Endothelial cell of umbilical vein (primary cell): ENCODE results near the gene UBE2D2. TPM values are rescaled to one million over a fixed set of nuclear protein-coding genes. Genes with fewer than 3 reads are reported as not detected.

Experiments used
- BruUV-seq: library from RNA; stranded (reverse); fragments of 400-500 nt; replicated peaks from 2 replicates; lab custom pipeline; 2021; lab: Mats Ljungman, UMichigan
- CTCF ChIA-PET: fragments of 300-600, 350-600 bp; sonication (Branson Sonifier 250); formaldehyde crosslinking; loops from one replicate; lab custom pipeline; 2021; ENCODE audit warnings: antibody characterized with exemption, inconsistent platforms; lab: Charles Lee
- POLR2A ChIA-PET: fragments of 300-600, 350-600 bp; sonication (Branson Sonifier 250); formaldehyde crosslinking; loops from one replicate; lab custom pipeline; 2021; ENCODE audit warnings: antibody characterized with exemption, inconsistent platforms; lab: Charles Lee
- DNase-seq: peaks from one replicate; pipeline ENCODE4 v3.0.0-alpha.2; 2011; ENCODE audit warnings: low read depth, low spot score
- FAIRE-seq: peaks from 2 replicates; lab custom pipeline; 2011; peaks lifted over from hg19 to GRCh38; lab: Jason Lieb, UNC
- H2AFZ ChIP-seq: 2 replicates; pipeline ENCODE4 v1.6.0; 2012; ENCODE audit warnings: low read depth, low read length, control low read depth, inconsistent platforms
- H3K27ac ChIP-seq: 2 replicates; pipeline ENCODE4 v1.5.1; 2011; ENCODE audit warnings: low read depth, mild to moderate bottlenecking, control low read depth, low read length, moderate library complexity; ENCODE audit not compliant: insufficient read depth
- H3K27me3 ChIP-seq, 2 experiments: 2 replicates each; pipeline versions ENCODE4 v1.6.0 to v1.6.1; 2011; ENCODE audit warnings: low read length in 2 of 2, mixed read lengths in 1 of 2; ENCODE audit not compliant: control insufficient read depth in 2 of 2, insufficient read depth in 2 of 2
- H3K36me3 ChIP-seq, 2 experiments: 2 replicates in 1 of 2; 3 replicates in 1 of 2; pipeline ENCODE4 v1.5.1; 2011; ENCODE audit warnings: low read length in 2 of 2, mild to moderate bottlenecking in 1 of 2, moderate library complexity in 1 of 2; ENCODE audit not compliant: control insufficient read depth in 2 of 2, insufficient read depth in 2 of 2; ENCODE audit errors: extremely low read depth in 1 of 2
- H3K4me1 ChIP-seq: 3 replicates; pipeline ENCODE4 v1.5.1; 2011; ENCODE audit warnings: mild to moderate bottlenecking, low read length; ENCODE audit not compliant: control insufficient read depth, insufficient read depth; ENCODE audit errors: extremely low read depth
- H3K4me2 ChIP-seq: 2 replicates; pipeline ENCODE4 v1.6.1; 2011; ENCODE audit warnings: low read length, control low read depth, mixed read lengths; ENCODE audit not compliant: insufficient read depth
- H3K4me3 ChIP-seq, 3 experiments: fragments of 200-600 bp in 1 of 3; sonication (generic), shearing (Covaris generic) in 1 of 3; replicated peaks in 1 of 3; 2 replicates each; pipeline ENCODE4 v1.5.1; 2011 to 2016; ENCODE audit warnings: control low read depth in 3 of 3, low read length in 3 of 3, mild to moderate bottlenecking in 2 of 3, inconsistent platforms in 1 of 3, low read depth in 1 of 3, moderate library complexity in 1 of 3; ENCODE audit not compliant: insufficient read depth in 1 of 3
- H3K79me2 ChIP-seq: 2 replicates; pipeline ENCODE4 v1.6.0; 2012; ENCODE audit warnings: low read length, inconsistent platforms; ENCODE audit not compliant: control insufficient read depth, insufficient read depth
- H3K9ac ChIP-seq: replicated peaks from 2 replicates; pipeline ENCODE3; 2011; ENCODE audit warnings: low read length, control low read depth; ENCODE audit not compliant: insufficient read depth; ENCODE audit errors: extremely low read depth
- H3K9me1 ChIP-seq: replicated peaks from 3 replicates; pipeline ENCODE4 v1.6.0; 2011; ENCODE audit warnings: mild to moderate bottlenecking, low read length; ENCODE audit not compliant: control insufficient read depth, insufficient read depth; ENCODE audit errors: extremely low read depth
- H3K9me3 ChIP-seq: replicated peaks from 2 replicates; pipeline ENCODE4 v1.5.1; 2012; ENCODE audit warnings: low read length, inconsistent platforms; ENCODE audit not compliant: control insufficient read depth, insufficient read depth
- H4K20me1 ChIP-seq: replicated peaks from 2 replicates; pipeline ENCODE3; 2011; ENCODE audit warnings: mild to moderate bottlenecking, low read length; ENCODE audit not compliant: control insufficient read depth, insufficient read depth; ENCODE audit errors: extremely low read depth
- CTCF ChIP-seq, 2 donors: IDR thresholded peaks; 1 replicate in 1 of 2; 2 replicates in 1 of 2; pipeline ENCODE4 v1.5.1; 2011; ENCODE audit warnings: low read length in 2 of 2, mild to moderate bottlenecking in 2 of 2, moderate library complexity in 2 of 2, control low read depth in 1 of 2, inconsistent platforms in 1 of 2, low read depth in 1 of 2; ENCODE audit not compliant: insufficient read depth in 1 of 2; ENCODE audit errors: extremely low read depth in 1 of 2
- EZH2 ChIP-seq: IDR thresholded peaks from 2 replicates; pipeline ENCODE4 v1.6.1; 2012; ENCODE audit warnings: borderline replicate concordance, low read depth, mild to moderate bottlenecking, moderate library complexity, low read length, inconsistent platforms; ENCODE audit not compliant: severe bottlenecking
- FOS ChIP-seq: IDR thresholded peaks from 2 replicates; pipeline ENCODE4 v1.6.1; 2011; ENCODE audit warnings: mild to moderate bottlenecking, low read length, moderate library complexity, borderline replicate concordance; ENCODE audit not compliant: insufficient read depth
- GATA2 ChIP-seq: IDR thresholded peaks from 2 replicates; pipeline ENCODE4 v1.7.0; 2011; ENCODE audit warnings: low read depth, mild to moderate bottlenecking, moderate library complexity, mixed read lengths, low read length; ENCODE audit not compliant: insufficient read length, insufficient read depth
- JUN ChIP-seq: IDR thresholded peaks from 2 replicates; pipeline ENCODE4 v1.6.1; 2011; ENCODE audit warnings: borderline replicate concordance, low read depth; ENCODE audit not compliant: insufficient read length, insufficient read depth
- MAX ChIP-seq: IDR thresholded peaks from 2 replicates; pipeline ENCODE4 v1.6.1; 2011; ENCODE audit not compliant: insufficient read depth, insufficient read length
- MYC ChIP-seq: IDR thresholded peaks from one replicate; pipeline ENCODE4 v1.6.1; 2011; ENCODE audit warnings: mild to moderate bottlenecking, low read depth, low read length
- POLR2A ChIP-seq: IDR thresholded peaks from 2 replicates; pipeline ENCODE4 v1.6.1; 2012; ENCODE audit warnings: low read depth, mild to moderate bottlenecking, control low read depth, low read length
- POLR2AphosphoS5 ChIP-seq: IDR thresholded peaks from 2 replicates; pipeline ENCODE4 v1.6.1; 2012; ENCODE audit warnings: low read depth, mild to moderate bottlenecking, control low read depth, low read length, moderate library complexity; ENCODE audit not compliant: insufficient read depth
- dilution Hi-C: fragments of 300-500 bp; cut with MboI; formaldehyde crosslinking; loops from one replicate; pipeline ENCODE4 v1.15.0; 2019; ENCODE audit warnings: low sequenced_read_pairs; ENCODE audit not compliant: extremely low pct_ligation_motif_present
- intact Hi-C: fragments of 100-400 bp; cut with micrococcal nuclease; formaldehyde crosslinking; loops from one replicate; pipeline ENCODE4 v1.10.0; 2022
- polyA plus RNA-seq, 4 experiments: library from polyadenylated mRNA; depleted of rRNA in 3 of 4; stranded (reverse) in 3 of 4; unstranded in 1 of 4; fragments of >200 nt; gene quantifications; 2 replicates each; pipeline versions ENCODE4 v1.2.1 to v1.2.3, GENCODE V29; 2011 to 2012; ENCODE audit warnings: missing spikeins in 1 of 4
- total RNA-seq: library from RNA; stranded (reverse); gene quantifications from 2 replicates; pipeline ENCODE4 v1.2.3, GENCODE V29; 2021

Gene UBE2D2
- total and polyA plus RNA-seq, 2 donors (not counting 3 experiments of a cell fraction or from before 2014, with no cell fraction given), result 45.0 to 156 TPM

GRCh38 chr5:139600336-139600949 lies 39.3 kb downstream of the UBE2D2 start:
- Histone ChIP-seq H3K4me2 (no peak overlapping the region), H2AFZ (no peak overlapping the region), H3K4me1 (no peaks in the 10 kb centered on the region), H3K27ac (no peak overlapping the region), H3K4me3 (no peak overlapping the region), H3K9me1 (no peaks in the 10 kb centered on the region), H3K36me3 (peaks cover 9 to 10% of the 10 kb centered on the region in 2 experiments), H3K27me3 (no peaks in the 10 kb centered on the region), H3K9me3 (no peaks in the 10 kb centered on the region), H3K79me2 (peaks cover 56% of the 10 kb centered on the region), H3K9ac (no peak overlapping the region), H4K20me1 (peaks cover 9% of the 10 kb centered on the region)
- BruUV-seq, result no TSS peak
- no peak for FAIRE-seq
- TF ChIP-seq JUN (no peak), MYC (no peak), EZH2 (no peak), POLR2A (no peak), GATA2 (no peak), MAX (no peak), CTCF (IDR thresholded peaks at IDR 0.05; ENCODE audit: extremely low read depth in 1 of 2, insufficient read depth in 1 of 2, low read depth in 1 of 2, low read length in 2 of 2) (no peak), FOS (no peak), POLR2AphosphoS5 (no peak)
- ChIA-PET POLR2A (no interaction called here), CTCF (interaction anchor here (1.1 to 2.0 kb wide), 2 partner anchors 12 to 25 kb away, joined by 5 read pairs; no protein-coding TSS in a partner anchor)
- intact Hi-C loops (no loop called here), dilution Hi-C loops (no loop called here)
- DNase-seq, result no peak
